ENCODE data around the gene VIPR2.

The VIPR2 gene

DNA sequence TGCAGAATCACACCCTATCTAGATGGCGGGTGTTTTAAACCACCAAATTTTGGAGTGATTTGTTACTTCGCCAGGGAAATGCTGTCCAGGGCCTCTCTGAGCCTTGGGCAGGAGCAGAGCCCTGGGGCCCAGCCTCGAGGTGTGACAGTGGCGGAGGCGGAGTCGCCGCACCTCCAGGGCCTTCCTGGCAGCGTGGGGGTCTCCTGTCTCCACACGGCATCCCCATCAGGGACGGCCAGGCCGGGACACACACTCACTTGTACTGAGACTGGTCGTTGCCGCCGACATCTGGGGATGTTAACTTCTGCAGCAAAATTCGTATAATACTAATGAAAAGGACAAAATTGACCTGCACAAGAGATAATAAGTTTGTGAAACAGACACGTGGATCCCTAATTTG, 110.7 kb downstream of the VIPR2 start:
- TF ChIP-seq BACH2 (CRISPR knock-in tag; IDR thresholded peaks at IDR 0.05; ENCODE audit: borderline replicate concordance) (no peak), ZFP30 (CRISPR knock-in tag; IDR thresholded peaks at IDR 0.05) (no peak), ZNF8 (CRISPR knock-in tag; IDR thresholded peaks at IDR 0.05) (no peak), OSR1 (CRISPR knock-in tag; IDR thresholded peaks at IDR 0.05) (no peak), ZFP3 (CRISPR knock-in tag; IDR thresholded peaks at IDR 0.05) (no peak), ISL1 (CRISPR knock-in tag; IDR thresholded peaks at IDR 0.05) (no peak), PPARA (CRISPR knock-in tag; IDR thresholded peaks at IDR 0.05; ENCODE audit: borderline replicate concordance) (no peak), ZC3H10 (CRISPR knock-in tag; IDR thresholded peaks at IDR 0.05) (no peak)
- TF ChIP-seq, protein P1, sequence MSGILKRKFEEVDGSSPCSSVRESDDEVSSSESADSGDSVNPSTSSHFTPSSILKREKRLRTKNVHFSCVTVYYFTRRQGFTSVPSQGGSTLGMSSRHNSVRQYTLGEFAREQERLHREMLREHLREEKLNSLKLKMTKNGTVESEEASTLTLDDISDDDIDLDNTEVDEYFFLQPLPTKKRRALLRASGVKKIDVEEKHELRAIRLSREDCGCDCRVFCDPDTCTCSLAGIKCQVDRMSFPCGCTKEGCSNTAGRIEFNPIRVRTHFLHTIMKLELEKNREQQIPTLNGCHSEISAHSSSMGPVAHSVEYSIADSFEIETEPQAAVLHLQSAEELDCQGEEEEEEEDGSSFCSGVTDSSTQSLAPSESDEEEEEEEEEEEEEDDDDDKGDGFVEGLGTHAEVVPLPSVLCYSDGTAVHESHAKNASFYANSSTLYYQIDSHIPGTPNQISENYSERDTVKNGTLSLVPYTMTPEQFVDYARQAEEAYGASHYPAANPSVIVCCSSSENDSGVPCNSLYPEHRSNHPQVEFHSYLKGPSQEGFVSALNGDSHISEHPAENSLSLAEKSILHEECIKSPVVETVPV (CRISPR knock-in tag; IDR thresholded peaks at IDR 0.05): no peak
- TF ChIP-seq, protein P2, sequence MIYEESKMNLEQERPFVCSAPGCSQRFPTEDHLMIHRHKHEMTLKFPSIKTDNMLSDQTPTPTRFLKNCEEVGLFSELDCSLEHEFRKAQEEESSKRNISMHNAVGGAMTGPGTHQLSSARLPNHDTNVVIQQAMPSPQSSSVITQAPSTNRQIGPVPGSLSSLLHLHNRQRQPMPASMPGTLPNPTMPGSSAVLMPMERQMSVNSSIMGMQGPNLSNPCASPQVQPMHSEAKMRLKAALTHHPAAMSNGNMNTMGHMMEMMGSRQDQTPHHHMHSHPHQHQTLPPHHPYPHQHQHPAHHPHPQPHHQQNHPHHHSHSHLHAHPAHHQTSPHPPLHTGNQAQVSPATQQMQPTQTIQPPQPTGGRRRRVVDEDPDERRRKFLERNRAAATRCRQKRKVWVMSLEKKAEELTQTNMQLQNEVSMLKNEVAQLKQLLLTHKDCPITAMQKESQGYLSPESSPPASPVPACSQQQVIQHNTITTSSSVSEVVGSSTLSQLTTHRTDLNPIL (CRISPR knock-in tag; IDR thresholded peaks at IDR 0.05; ENCODE audit: low read depth): no peak
- no peak for ATAC-seq

DNA sequence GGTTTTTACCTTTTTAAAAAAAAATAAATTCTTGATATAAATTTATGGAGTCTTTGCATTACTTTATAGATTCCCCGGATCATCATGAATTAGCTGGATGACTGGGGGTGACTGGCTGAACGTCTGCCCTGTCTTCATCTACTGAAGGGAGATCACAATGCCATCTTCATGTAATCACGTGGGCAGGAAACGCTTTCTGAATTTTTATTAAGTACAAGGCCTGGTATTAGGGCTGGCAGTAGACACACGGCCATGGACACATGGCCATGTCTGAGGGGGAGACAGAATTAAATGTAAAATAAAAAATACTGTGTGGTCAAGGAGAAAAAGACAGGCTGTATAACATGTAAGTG, 111.2 kb downstream of the VIPR2 start:
- TF ChIP-seq ZC3H10 (CRISPR knock-in tag; IDR thresholded peaks at IDR 0.05) (no peak), CSDC2 (CRISPR knock-in tag; IDR thresholded peaks at IDR 0.05) (no peak), ZNF565 (CRISPR knock-in tag; conservative IDR thresholded peaks at IDR 0.05; ENCODE audit: low read depth) (no peak), ZNF70 (CRISPR knock-in tag; IDR thresholded peaks at IDR 0.05) (no peak), TCF4 (CRISPR knock-in tag; IDR thresholded peaks at IDR 0.05; ENCODE audit: borderline replicate concordance) (no peak), ESRRG (CRISPR knock-in tag; IDR thresholded peaks at IDR 0.05) (no peak), ZFP30 (CRISPR knock-in tag; IDR thresholded peaks at IDR 0.05) (no peak), GLIS3 (CRISPR knock-in tag; IDR thresholded peaks at IDR 0.05) (no peak), BACH2 (CRISPR knock-in tag; IDR thresholded peaks at IDR 0.05; ENCODE audit: borderline replicate concordance) (no peak), OSR1 (CRISPR knock-in tag; IDR thresholded peaks at IDR 0.05) (no peak), ARNTL (CRISPR knock-in tag; IDR thresholded peaks at IDR 0.05; ENCODE audit: borderline replicate concordance, low read depth) (no peak)
- TF ChIP-seq, protein P3, sequence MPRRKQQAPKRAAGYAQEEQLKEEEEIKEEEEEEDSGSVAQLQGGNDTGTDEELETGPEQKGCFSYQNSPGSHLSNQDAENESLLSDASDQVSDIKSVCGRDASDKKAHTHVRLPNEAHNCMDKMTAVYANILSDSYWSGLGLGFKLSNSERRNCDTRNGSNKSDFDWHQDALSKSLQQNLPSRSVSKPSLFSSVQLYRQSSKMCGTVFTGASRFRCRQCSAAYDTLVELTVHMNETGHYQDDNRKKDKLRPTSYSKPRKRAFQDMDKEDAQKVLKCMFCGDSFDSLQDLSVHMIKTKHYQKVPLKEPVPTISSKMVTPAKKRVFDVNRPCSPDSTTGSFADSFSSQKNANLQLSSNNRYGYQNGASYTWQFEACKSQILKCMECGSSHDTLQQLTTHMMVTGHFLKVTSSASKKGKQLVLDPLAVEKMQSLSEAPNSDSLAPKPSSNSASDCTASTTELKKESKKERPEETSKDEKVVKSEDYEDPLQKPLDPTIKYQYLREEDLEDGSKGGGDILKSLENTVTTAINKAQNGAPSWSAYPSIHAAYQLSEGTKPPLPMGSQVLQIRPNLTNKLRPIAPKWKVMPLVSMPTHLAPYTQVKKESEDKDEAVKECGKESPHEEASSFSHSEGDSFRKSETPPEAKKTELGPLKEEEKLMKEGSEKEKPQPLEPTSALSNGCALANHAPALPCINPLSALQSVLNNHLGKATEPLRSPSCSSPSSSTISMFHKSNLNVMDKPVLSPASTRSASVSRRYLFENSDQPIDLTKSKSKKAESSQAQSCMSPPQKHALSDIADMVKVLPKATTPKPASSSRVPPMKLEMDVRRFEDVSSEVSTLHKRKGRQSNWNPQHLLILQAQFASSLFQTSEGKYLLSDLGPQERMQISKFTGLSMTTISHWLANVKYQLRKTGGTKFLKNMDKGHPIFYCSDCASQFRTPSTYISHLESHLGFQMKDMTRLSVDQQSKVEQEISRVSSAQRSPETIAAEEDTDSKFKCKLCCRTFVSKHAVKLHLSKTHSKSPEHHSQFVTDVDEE (CRISPR knock-in tag; IDR thresholded peaks at IDR 0.05): no peak
- TF ChIP-seq, protein P4, sequence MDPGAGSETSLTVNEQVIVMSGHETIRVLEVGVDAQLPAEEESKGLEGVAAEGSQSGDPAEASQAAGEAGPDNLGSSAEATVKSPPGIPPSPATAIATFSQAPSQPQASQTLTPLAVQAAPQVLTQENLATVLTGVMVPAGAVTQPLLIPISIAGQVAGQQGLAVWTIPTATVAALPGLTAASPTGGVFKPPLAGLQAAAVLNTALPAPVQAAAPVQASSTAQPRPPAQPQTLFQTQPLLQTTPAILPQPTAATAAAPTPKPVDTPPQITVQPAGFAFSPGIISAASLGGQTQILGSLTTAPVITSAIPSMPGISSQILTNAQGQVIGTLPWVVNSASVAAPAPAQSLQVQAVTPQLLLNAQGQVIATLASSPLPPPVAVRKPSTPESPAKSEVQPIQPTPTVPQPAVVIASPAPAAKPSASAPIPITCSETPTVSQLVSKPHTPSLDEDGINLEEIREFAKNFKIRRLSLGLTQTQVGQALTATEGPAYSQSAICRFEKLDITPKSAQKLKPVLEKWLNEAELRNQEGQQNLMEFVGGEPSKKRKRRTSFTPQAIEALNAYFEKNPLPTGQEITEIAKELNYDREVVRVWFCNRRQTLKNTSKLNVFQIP (CRISPR knock-in tag; IDR thresholded peaks at IDR 0.05; ENCODE audit: borderline replicate concordance, low read depth): no peak
- TF ChIP-seq, protein P2 (CRISPR knock-in tag; IDR thresholded peaks at IDR 0.05; ENCODE audit: low read depth): no peak
- no peak for ATAC-seq

DNA sequence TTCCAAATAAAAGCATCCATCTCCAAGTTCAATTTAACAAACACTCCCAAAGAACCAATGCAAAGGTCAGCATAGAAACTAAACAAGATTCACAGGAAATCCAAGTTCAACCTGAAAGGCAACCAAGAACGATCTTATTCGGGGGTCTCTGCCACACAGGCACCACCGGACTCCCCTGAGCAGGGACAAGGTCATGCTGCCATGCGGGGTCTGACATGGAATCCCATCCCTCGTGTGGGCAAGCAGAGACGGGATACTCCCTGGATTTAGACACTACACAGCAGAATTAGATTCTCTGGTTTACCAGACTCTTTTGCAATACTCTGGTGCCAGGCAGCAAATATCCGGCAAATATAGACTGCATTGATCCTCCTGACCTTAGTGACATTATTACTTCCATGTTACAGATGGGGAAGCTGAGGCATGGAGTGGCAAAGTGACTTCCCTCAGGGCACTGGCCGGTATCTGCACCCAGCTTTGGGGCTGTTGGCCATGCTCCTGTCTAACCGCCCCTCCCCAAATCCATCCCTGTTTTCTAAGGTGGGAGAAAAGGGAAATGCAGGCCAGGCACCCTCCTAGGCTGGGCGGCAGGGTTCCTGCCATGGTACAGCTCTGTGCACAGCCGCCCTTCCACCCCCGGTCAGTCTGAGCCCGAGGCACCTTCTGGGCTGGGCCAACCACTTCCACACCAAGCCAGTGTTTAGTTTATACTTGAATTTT, 111.8 kb downstream of the VIPR2 start:
- ATAC-seq: no peak
- TF ChIP-seq GLIS3 (CRISPR knock-in tag; IDR thresholded peaks at IDR 0.05) (no peak), PPARA (CRISPR knock-in tag; IDR thresholded peaks at IDR 0.05; ENCODE audit: borderline replicate concordance) (no peak), BACH2 (CRISPR knock-in tag; IDR thresholded peaks at IDR 0.05; ENCODE audit: borderline replicate concordance) (no peak), TCF4 (CRISPR knock-in tag; IDR thresholded peaks at IDR 0.05; ENCODE audit: borderline replicate concordance) (no peak), ZFP3 (CRISPR knock-in tag; IDR thresholded peaks at IDR 0.05) (no peak), ARNTL (CRISPR knock-in tag; IDR thresholded peaks at IDR 0.05; ENCODE audit: borderline replicate concordance, low read depth) (no peak), ZNF565 (CRISPR knock-in tag; conservative IDR thresholded peaks at IDR 0.05; ENCODE audit: low read depth) (no peak), ZFP30 (CRISPR knock-in tag; IDR thresholded peaks at IDR 0.05) (no peak), SNAI2 (CRISPR knock-in tag; IDR thresholded peaks at IDR 0.05) (no peak)
- TF ChIP-seq, protein P2 (CRISPR knock-in tag; IDR thresholded peaks at IDR 0.05; ENCODE audit: low read depth): no peak
- TF ChIP-seq, protein P5, sequence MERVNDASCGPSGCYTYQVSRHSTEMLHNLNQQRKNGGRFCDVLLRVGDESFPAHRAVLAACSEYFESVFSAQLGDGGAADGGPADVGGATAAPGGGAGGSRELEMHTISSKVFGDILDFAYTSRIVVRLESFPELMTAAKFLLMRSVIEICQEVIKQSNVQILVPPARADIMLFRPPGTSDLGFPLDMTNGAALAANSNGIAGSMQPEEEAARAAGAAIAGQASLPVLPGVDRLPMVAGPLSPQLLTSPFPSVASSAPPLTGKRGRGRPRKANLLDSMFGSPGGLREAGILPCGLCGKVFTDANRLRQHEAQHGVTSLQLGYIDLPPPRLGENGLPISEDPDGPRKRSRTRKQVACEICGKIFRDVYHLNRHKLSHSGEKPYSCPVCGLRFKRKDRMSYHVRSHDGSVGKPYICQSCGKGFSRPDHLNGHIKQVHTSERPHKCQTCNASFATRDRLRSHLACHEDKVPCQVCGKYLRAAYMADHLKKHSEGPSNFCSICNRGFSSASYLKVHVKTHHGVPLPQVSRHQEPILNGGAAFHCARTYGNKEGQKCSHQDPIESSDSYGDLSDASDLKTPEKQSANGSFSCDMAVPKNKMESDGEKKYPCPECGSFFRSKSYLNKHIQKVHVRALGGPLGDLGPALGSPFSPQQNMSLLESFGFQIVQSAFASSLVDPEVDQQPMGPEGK (CRISPR knock-in tag; IDR thresholded peaks at IDR 0.05; ENCODE audit: borderline replicate concordance): no peak
- TF ChIP-seq, protein P3 (CRISPR knock-in tag; IDR thresholded peaks at IDR 0.05): no peak
